SU-DHL-6 (cell line): ENCODE data around the gene ARFGAP1.

Experiments
- H2AFZ ChIP-seq: fragments of 200-600 bp; sonication (generic); 2 replicates; pipeline ENCODE4 v1.6.1; 2014; ENCODE audit warnings: low read depth, mild to moderate bottlenecking, moderate library complexity, mixed read lengths, antibody characterized with exemption, low read length; ENCODE audit not compliant: severe bottlenecking
- H3F3A ChIP-seq: fragments of 200-600 bp; shearing (Covaris generic); 2 replicates; pipeline ENCODE4 v1.6.0; 2016; ENCODE audit warnings: antibody characterized with exemption, mild to moderate bottlenecking; ENCODE audit not compliant: insufficient read depth
- H3K27ac ChIP-seq: fragments of 200-600 bp; sonication (generic); 2 replicates; pipeline ENCODE4 v1.5.1; 2016; ENCODE audit warnings: low read depth, mild to moderate bottlenecking, low read length, moderate library complexity, mixed read lengths
- H3K27me3 ChIP-seq: fragments of 200-600 bp; sonication (generic), shearing (Covaris generic); 2 replicates; pipeline ENCODE4 v1.6.0; 2014; ENCODE audit warnings: mild to moderate bottlenecking, low read length
- H3K36me3 ChIP-seq: fragments of 200-600 bp; sonication (generic); 2 replicates; pipeline ENCODE4 v1.6.1; 2014; ENCODE audit warnings: mild to moderate bottlenecking, low read length, mixed read lengths
- H3K4me2 ChIP-seq: fragments of 300-600, 200-600 bp; shearing (Covaris generic), sonication (generic); 2 replicates; pipeline ENCODE4 v1.6.0; 2014; ENCODE audit warnings: low read length, low read depth, mild to moderate bottlenecking; ENCODE audit not compliant: poor library complexity, severe bottlenecking
- H3K4me3 ChIP-seq: fragments of 200-600 bp; sonication (generic); 2 replicates; pipeline ENCODE4 v1.5.1; 2014; ENCODE audit warnings: antibody characterized with exemption, low read length, mild to moderate bottlenecking, mixed read lengths; ENCODE audit not compliant: insufficient read depth, poor library complexity, severe bottlenecking
- H3K79me2 ChIP-seq: fragments of 200-600 bp; sonication (generic); 2 replicates; pipeline ENCODE4 v1.6.1; 2014; ENCODE audit warnings: mild to moderate bottlenecking, low read length, moderate library complexity; ENCODE audit not compliant: insufficient read depth
- H3K9ac ChIP-seq: fragments of 200-600 bp; sonication (generic); 2 replicates; pipeline ENCODE4 v1.7.0; 2014; ENCODE audit warnings: mild to moderate bottlenecking, low read length
- H3K9me2 ChIP-seq: fragments of 200-600 bp; sonication (generic); replicated peaks from 2 replicates; pipeline ENCODE4 v1.6.1; 2014; ENCODE audit warnings: low read length; ENCODE audit not compliant: insufficient read depth
- H3K9me3 ChIP-seq: fragments of 200-600 bp; sonication (generic); 2 replicates; pipeline ENCODE4 v1.6.1; 2014; ENCODE audit warnings: low read length, mixed read lengths; ENCODE audit not compliant: insufficient read depth
- H4K20me1 ChIP-seq: fragments of 200-600 bp; sonication (generic); 2 replicates; pipeline ENCODE4 v1.6.1; 2014; ENCODE audit warnings: low read depth, mild to moderate bottlenecking, antibody characterized with exemption, low read length, moderate library complexity, mixed read lengths
- CTCF ChIP-seq: fragments of 200-600 bp; sonication (generic); IDR thresholded peaks from one replicate; pipeline ENCODE4 v1.5.1; 2017; ENCODE audit warnings: antibody characterized with exemption, mild to moderate bottlenecking, low read length, moderate library complexity; ENCODE audit not compliant: insufficient read depth, poor library complexity, severe bottlenecking
- EZH2phosphoT487 ChIP-seq: fragments of 200-600 bp; sonication (generic), shearing (Covaris generic); conservative IDR thresholded peaks from 2 replicates; pipeline ENCODE4 v1.6.1; 2018; ENCODE audit warnings: mild to moderate bottlenecking, antibody characterized with exemption, low read length, moderate library complexity, mixed read lengths

Gene ARFGAP1

GRCh38 chr20:63297371-63297781 is 24.8 kb downstream of the ARFGAP1 start:
- no peak overlapping the region for H3K9ac ChIP-seq
- no peak overlapping the region for H3K4me3 ChIP-seq
- no peaks in the 10 kb centered on the region for H3K79me2 ChIP-seq
- H4K20me1 ChIP-seq: no peaks in the 10 kb centered on the region
- TF ChIP-seq CTCF (no peak), EZH2phosphoT487 (no peak)
- H3K27ac ChIP-seq: no peak overlapping the region
- H3K9me3 ChIP-seq: no peaks in the 10 kb centered on the region
- H3F3A ChIP-seq: no peaks in the 10 kb centered on the region
- no peak overlapping the region for H2AFZ ChIP-seq
- no peaks in the 10 kb centered on the region for H3K27me3 ChIP-seq
- H3K36me3 ChIP-seq: no peaks in the 10 kb centered on the region
- no peak overlapping the region for H3K4me2 ChIP-seq
- no peaks in the 10 kb centered on the region for H3K9me2 ChIP-seq

- Histone ChIP-seq H3K27me3 (no peaks in the 10 kb centered on the region), H3K36me3 (no peaks in the 10 kb centered on the region), H3K9me2 (no peaks in the 10 kb centered on the region), H3K27ac (no peak overlapping the region), H4K20me1 (no peaks in the 10 kb centered on the region), H2AFZ (no peak overlapping the region), H3K4me3 (no peak overlapping the region), H3K4me2 (no peak overlapping the region), H3F3A (no peaks in the 10 kb centered on the region), H3K9ac (no peak overlapping the region), H3K9me3 (no peaks in the 10 kb centered on the region), H3K79me2 (no peaks in the 10 kb centered on the region)
- TF ChIP-seq CTCF: no peak
- TF ChIP-seq EZH2phosphoT487: no peak
Observed at GRCh38 chr20:63297796-63298572, 25.4 kb downstream of the ARFGAP1 start.

GRCh38 chr20:63298731-63299312 is 26.2 kb downstream of the ARFGAP1 start:
- H3K27me3 ChIP-seq: no peaks in the 10 kb centered on the region

More at GRCh38 chr20:63298731-63299312, 26.2 kb downstream of the ARFGAP1 start:
- Histone ChIP-seq H3K9me2 (no peaks in the 10 kb centered on the region), H2AFZ (no peak overlapping the region), H3K27ac (no peak overlapping the region), H3F3A (no peaks in the 10 kb centered on the region), H3K4me3 (no peak overlapping the region), H3K4me2 (no peak overlapping the region), H4K20me1 (no peaks in the 10 kb centered on the region), H3K9ac (no peak overlapping the region), H3K36me3 (no peaks in the 10 kb centered on the region), H3K9me3 (no peaks in the 10 kb centered on the region), H3K79me2 (no peaks in the 10 kb centered on the region)
- TF ChIP-seq EZH2phosphoT487: no peak
- TF ChIP-seq CTCF: no peak
